SH-SY5Y (cell line): Measurements from ENCODE around the gene SLC12A2.

Experiments used
- GATA2 ChIP-seq: IDR thresholded peaks from 2 replicates; pipeline ENCODE4 v1.6.1; 2011; ENCODE audit warnings: mild to moderate bottlenecking, low read depth, low read length
- GATA3 ChIP-seq: IDR thresholded peaks from 2 replicates; pipeline ENCODE4 v1.6.1; 2011; ENCODE audit warnings: low read depth, mild to moderate bottlenecking, low read length, moderate library complexity

- TF ChIP-seq GATA2 (no peak), GATA3 (no peak)
Observed at GRCh38 chr5:128123936-128124335, 40.4 kb downstream of the SLC12A2 start.
